ENCODE results near the gene EHD2.

DNA sequence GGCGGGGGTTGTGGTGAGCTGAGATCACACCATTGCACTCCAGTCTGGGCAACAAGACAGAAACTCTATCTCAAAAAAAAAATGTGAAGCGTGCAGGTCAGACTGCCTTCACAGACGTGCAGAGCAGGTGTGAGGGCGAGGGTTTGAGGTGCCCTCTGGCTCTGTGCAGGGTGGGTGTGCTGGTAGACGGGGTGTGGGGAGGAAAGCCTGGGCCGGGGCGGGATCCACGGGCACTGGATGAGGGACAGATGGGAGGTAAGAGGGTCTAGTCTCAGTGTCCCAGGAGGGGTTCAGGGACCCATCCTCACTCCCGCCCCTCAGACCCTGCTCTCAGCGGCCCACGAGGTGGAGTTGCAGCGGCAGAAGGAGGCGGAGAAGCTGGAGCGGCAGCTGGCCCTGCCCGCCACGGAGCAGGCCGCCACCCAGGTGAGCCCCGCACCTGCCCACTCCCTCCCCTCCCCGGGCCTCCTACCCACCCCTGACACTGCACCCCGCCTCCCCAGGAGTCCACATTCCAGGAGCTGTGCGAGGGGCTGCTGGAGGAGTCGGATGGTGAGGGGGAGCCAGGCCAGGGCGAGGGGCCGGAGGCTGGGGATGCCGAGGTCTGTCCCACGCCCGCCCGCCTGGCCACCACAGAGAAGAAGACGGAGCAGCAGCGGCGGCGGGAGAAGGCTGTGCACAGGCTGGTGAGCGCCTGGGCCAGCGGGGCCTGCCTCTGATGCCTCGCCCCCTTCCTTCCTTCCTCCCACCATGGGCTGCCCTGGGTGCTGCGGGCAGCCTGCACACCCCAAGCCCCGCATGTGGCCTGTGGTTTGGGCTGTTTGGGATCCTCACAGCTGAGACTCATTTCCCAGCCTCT is 41.2 kb downstream of the EHD2 start:
- TF ChIP-seq, protein P1, sequence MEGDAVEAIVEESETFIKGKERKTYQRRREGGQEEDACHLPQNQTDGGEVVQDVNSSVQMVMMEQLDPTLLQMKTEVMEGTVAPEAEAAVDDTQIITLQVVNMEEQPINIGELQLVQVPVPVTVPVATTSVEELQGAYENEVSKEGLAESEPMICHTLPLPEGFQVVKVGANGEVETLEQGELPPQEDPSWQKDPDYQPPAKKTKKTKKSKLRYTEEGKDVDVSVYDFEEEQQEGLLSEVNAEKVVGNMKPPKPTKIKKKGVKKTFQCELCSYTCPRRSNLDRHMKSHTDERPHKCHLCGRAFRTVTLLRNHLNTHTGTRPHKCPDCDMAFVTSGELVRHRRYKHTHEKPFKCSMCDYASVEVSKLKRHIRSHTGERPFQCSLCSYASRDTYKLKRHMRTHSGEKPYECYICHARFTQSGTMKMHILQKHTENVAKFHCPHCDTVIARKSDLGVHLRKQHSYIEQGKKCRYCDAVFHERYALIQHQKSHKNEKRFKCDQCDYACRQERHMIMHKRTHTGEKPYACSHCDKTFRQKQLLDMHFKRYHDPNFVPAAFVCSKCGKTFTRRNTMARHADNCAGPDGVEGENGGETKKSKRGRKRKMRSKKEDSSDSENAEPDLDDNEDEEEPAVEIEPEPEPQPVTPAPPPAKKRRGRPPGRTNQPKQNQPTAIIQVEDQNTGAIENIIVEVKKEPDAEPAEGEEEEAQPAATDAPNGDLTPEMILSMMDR (optimal IDR thresholded peaks at IDR 0.05 in 1 of 3, IDR thresholded peaks at IDR 0.05 in 1 of 3, conservative IDR thresholded peaks at IDR 0.05 in 1 of 3; ENCODE audit: extremely low read depth in 1 of 3, insufficient read depth in 2 of 3, low read length in 3 of 3): no peak
- no peak for TF ChIP-seq EZH2 (IDR thresholded peaks at IDR 0.05; ENCODE audit: low read length)
